Measurements from ENCODE around the gene SH3PXD2A. TPM values are rescaled to one million over a fixed set of nuclear protein-coding genes. Genes with fewer than 3 reads are reported as not detected.

Gene SH3PXD2A
- total and polyA plus RNA-seq, 2 of the 4 experiments (the other 2 are of a cell fraction), result 6.3 to 23.0 TPM

- ChIA-PET POLR2A (ENCODE audit: unreplicated experiment) (no interaction called here), CTCF (interaction anchor here (0.5 kb wide), 1 partner anchor 157 kb away, joined by 8 read pairs; no protein-coding TSS in a partner anchor)
- Histone ChIP-seq H2BK120ac (ENCODE audit: low read depth, low read length) (no peak overlapping the region), H4K8ac (ENCODE audit: low read depth in 2 of 2, low read length in 2 of 2) (no peak overlapping the region), H4K20me1 (ENCODE audit: insufficient read depth, low read length) (peaks cover 9% of the 10 kb centered on the region; the same call in 1 of the 2 replicates), H3K4ac (ENCODE audit: low read depth, low read length) (no peak overlapping the region), H2BK20ac (ENCODE audit: low read depth, low read length) (no peak overlapping the region), H3K27ac (ENCODE audit: insufficient read depth, low read length) (no peak overlapping the region), H3K4me1 (ENCODE audit: control insufficient read depth, insufficient read depth, low read length) (peaks cover 10% of the 10 kb centered on the region), H3K9ac (ENCODE audit: low read depth, low read length) (no peak overlapping the region), H4K5ac (ENCODE audit: low read depth, low read length) (no peak overlapping the region), H2AK9ac (replicated peaks; ENCODE audit: low read depth, low read length, poor library complexity) (no peak overlapping the region), H2AFZ (replicated peaks; ENCODE audit: low read length, poor library complexity) (peak overlapping the region; percentile 27), H3K79me1 (ENCODE audit: low read depth in 1 of 2, low read length in 2 of 2) (peaks cover 29 to 67% of the 10 kb centered on the region in 2 experiments), H3K9me1 (ENCODE audit: insufficient read depth, low read length) (peaks cover 8% of the 10 kb centered on the region), H3K4me2 (ENCODE audit: low read depth, low read length) (no peak overlapping the region), H3K27me3 (ENCODE audit: control insufficient read depth, insufficient read depth, low read length) (no peaks in the 10 kb centered on the region), H2BK15ac (ENCODE audit: low read depth, low read length) (no peak overlapping the region), H3K9me3 (ENCODE audit: control insufficient read depth, insufficient read depth, low read length) (no peaks in the 10 kb centered on the region), H3K18ac (ENCODE audit: low read depth, low read length) (no peak overlapping the region), H2BK5ac (ENCODE audit: low read depth, low read length, poor library complexity, severe bottlenecking) (no peak overlapping the region), H2AK5ac (ENCODE audit: low read depth, low read length) (no peak overlapping the region), H3K36me3 (ENCODE audit: control insufficient read depth, insufficient read depth, low read length) (no peaks in the 10 kb centered on the region), H3K56ac (ENCODE audit: extremely low read depth, insufficient read depth, low read length) (no peak overlapping the region), H4K91ac (ENCODE audit: insufficient read depth, low read depth, low read length) (no peak overlapping the region), H3K23ac (ENCODE audit: low read depth, low read length) (no peak overlapping the region), H3K14ac (replicated peaks; ENCODE audit: low read depth, low read length) (no peak overlapping the region), H3K4me3 (ENCODE audit: insufficient read depth, low read depth, low read length) (no peak overlapping the region)
- in situ Hi-C loops (cut with MboI; ENCODE audit: low sequenced_read_pairs), result no loop called here
- no TSS peak for BruUV-seq (replicated peaks)
- dilution Hi-C loops (cut with HindIII; ENCODE audit: low sequenced_read_pairs, unreplicated experiment), result no loop called here
- WGBS, 2 experiments (ENCODE audit: extremely low coverage in 2 of 2, insufficient read length in 1 of 2), result 43% methylated on average over 12 of the region's 20 CpGs; no CpG with 5 or more reads in 1 of the 2 experiments
- DNase-seq (peak; percentile 87), ATAC-seq (ENCODE audit: low read depth) (peak; percentile 54)
- TF ChIP-seq MAFK (IDR thresholded peaks at IDR 0.05; ENCODE audit: low read depth, low read length) (no peak), MAZ (IDR thresholded peaks at IDR 0.05; ENCODE audit: borderline replicate concordance, low read depth, low read length) (peak; percentile 22; the same call in 1 of the 2 replicates), CEBPB (IDR thresholded peaks at IDR 0.05; ENCODE audit: low read depth, low read length) (peak; percentile 60; the same call in 1 of the 2 replicates)
- intact Hi-C loops (cut with micrococcal nuclease), result no loop called here
Measured at GRCh38 chr10:103835096-103836050, 20.0 kb downstream of the SH3PXD2A start.
